PFSK-1 (cell line): ENCODE results near the gene CAPN9.

Experiments
- FOXP2 ChIP-seq: optimal IDR thresholded peaks from 2 replicates; pipeline ENCODE3; 2011; ENCODE audit warnings: borderline replicate concordance, control low read depth, inconsistent platforms; ENCODE audit not compliant: insufficient read depth; ENCODE audit errors: extremely low read length, extremely low read depth
- POLR2AphosphoS5 ChIP-seq: IDR thresholded peaks from 2 replicates; pipeline ENCODE4 v1.6.1; 2012; ENCODE audit warnings: low read depth, mild to moderate bottlenecking, control low read depth, low read length, moderate library complexity
- REST ChIP-seq, 2 experiments: IDR thresholded peaks; 2 replicates each; pipeline versions ENCODE4 v1.6.1 to v1.8.0; 2011 to 2012; ENCODE audit warnings: low read depth in 2 of 2, low read length in 2 of 2, control low read depth in 1 of 2, inconsistent platforms in 1 of 2, mild to moderate bottlenecking in 1 of 2, moderate library complexity in 1 of 2; ENCODE audit not compliant: insufficient read depth in 1 of 2
- SIN3A ChIP-seq: IDR thresholded peaks from 2 replicates; pipeline ENCODE4 v1.6.1; 2012; ENCODE audit warnings: mild to moderate bottlenecking, low read length, moderate library complexity, borderline replicate concordance; ENCODE audit not compliant: insufficient read depth
- TAF1 ChIP-seq: IDR thresholded peaks from 2 replicates; pipeline ENCODE4 v1.6.1; 2012; ENCODE audit warnings: low read length, control low read depth, borderline replicate concordance; ENCODE audit not compliant: insufficient read depth

The CAPN9 gene

GRCh38 chr1:230705289-230706019 is 41.7 kb upstream of the CAPN9 start:
- TF ChIP-seq REST (IDR thresholded peaks at IDR 0.05; ENCODE audit: insufficient read depth in 1 of 2, low read depth in 2 of 2, low read length in 2 of 2) (no peak), FOXP2 (no peak), POLR2AphosphoS5 (no peak), SIN3A (no peak), TAF1 (no peak)

GRCh38 chr1:230706020-230706699 is 41.0 kb upstream of the CAPN9 start:
- no peak for TF ChIP-seq REST (IDR thresholded peaks at IDR 0.05; ENCODE audit: insufficient read depth in 1 of 2, low read depth in 2 of 2, low read length in 2 of 2)
- no peak for TF ChIP-seq FOXP2
- no peak for TF ChIP-seq SIN3A
- TF ChIP-seq TAF1, result no peak
- TF ChIP-seq POLR2AphosphoS5, result no peak

GRCh38 chr1:230706887-230707731 is 40.1 kb upstream of the CAPN9 start:
- TF ChIP-seq TAF1 (no peak), POLR2AphosphoS5 (no peak), FOXP2 (no peak), SIN3A (no peak), REST (IDR thresholded peaks at IDR 0.05; ENCODE audit: insufficient read depth in 1 of 2, low read depth in 2 of 2, low read length in 2 of 2) (no peak)

- no peak for TF ChIP-seq REST (IDR thresholded peaks at IDR 0.05; ENCODE audit: insufficient read depth in 1 of 2, low read depth in 2 of 2, low read length in 2 of 2)
- no peak for TF ChIP-seq SIN3A
- TF ChIP-seq TAF1, result no peak
- no peak for TF ChIP-seq POLR2AphosphoS5
- TF ChIP-seq FOXP2, result no peak
These were observed 39.2 kb upstream of the CAPN9 start for GRCh38 chr1:230707732-230708630.
